H1 (cell line): ENCODE results near the gene TEAD4. TPM values are rescaled to one million over a fixed set of nuclear protein-coding genes. Genes with fewer than 3 reads are reported as not detected.

Experiments
- CTCF ChIA-PET: fragments of 300-600 bp; sonication (Branson Sonifier 250); formaldehyde crosslinking; loops from one replicate; lab custom pipeline; 2021; ENCODE audit not compliant: partially characterized antibody; lab: Charles Lee
- POLR2A ChIA-PET: fragments of 300-600 bp; sonication (Branson Sonifier 250); formaldehyde crosslinking; loops from one replicate; lab custom pipeline; 2021; ENCODE audit warnings: inconsistent platforms; ENCODE audit not compliant: partially characterized antibody; lab: Charles Lee
- DNase-seq, 2 experiments: peaks; one replicate each; pipeline versions ENCODE4 v3.0.0 to v3.0.0-alpha.2; 2010 to 2022; ENCODE audit warnings: low spot score in 2 of 2, low read depth in 1 of 2, mixed read lengths in 1 of 2
- FAIRE-seq: peaks from 2 replicates; lab custom pipeline; 2011; peaks lifted over from hg19 to GRCh38; lab: Jason Lieb, UNC
- H2AFZ ChIP-seq: 2 replicates; pipeline ENCODE4 v1.8.1; 2012; ENCODE audit warnings: low read length, inconsistent platforms
- H2AK5ac ChIP-seq: 2 replicates; pipeline ENCODE4 v1.6.1; 2013; ENCODE audit warnings: low read depth, low read length
- H2BK120ac ChIP-seq: replicated peaks from 2 replicates; pipeline ENCODE3; 2013; ENCODE audit warnings: low read depth, low read length, inconsistent platforms
- H2BK12ac ChIP-seq: 2 replicates; pipeline ENCODE4 v1.6.1; 2013; ENCODE audit warnings: low read depth, low read length
- H2BK15ac ChIP-seq: 2 replicates; pipeline ENCODE4 v1.6.1; 2013; ENCODE audit warnings: low read length
- H2BK20ac ChIP-seq: 2 replicates; pipeline ENCODE4 v1.6.1; 2013; ENCODE audit warnings: low read length
- H2BK5ac ChIP-seq: 2 replicates; pipeline ENCODE4 v1.6.1; 2013; ENCODE audit warnings: low read depth, low read length
- H3K14ac ChIP-seq: 2 replicates; pipeline ENCODE4 v1.6.1; 2013; ENCODE audit warnings: inconsistent platforms; ENCODE audit not compliant: insufficient read length
- H3K18ac ChIP-seq: 2 replicates; pipeline ENCODE4 v1.6.1; 2013; ENCODE audit warnings: low read length; ENCODE audit errors: extremely low read depth
- H3K23ac ChIP-seq: 2 replicates; pipeline ENCODE4 v1.6.1; 2013; ENCODE audit warnings: inconsistent platforms; ENCODE audit not compliant: insufficient read length
- H3K23me2 ChIP-seq: 2 replicates; pipeline ENCODE4 v1.6.1; 2013; ENCODE audit warnings: low read depth, low read length
- H3K27ac ChIP-seq: 2 replicates; pipeline ENCODE4 v1.6.1; 2011; ENCODE audit warnings: low read depth, low read length, inconsistent platforms
- H3K27me3 ChIP-seq, 4 experiments: replicated peaks in 1 of 4; 1 replicate in 1 of 4; 2 replicates in 3 of 4; pipeline versions ENCODE4 v1.6.1 to v1.8.1; 2011 to 2013; ENCODE audit warnings: low read length in 3 of 4, mild to moderate bottlenecking in 3 of 4, inconsistent platforms in 2 of 4, mixed read lengths in 2 of 4, moderate library complexity in 1 of 4; ENCODE audit not compliant: control insufficient read depth in 3 of 4, insufficient read depth in 3 of 4; ENCODE audit errors: extremely low read depth in 1 of 4
- H3K36me3 ChIP-seq, 4 experiments: 2 replicates each; pipeline versions ENCODE4 v1.6.1 to v1.8.1; 2011 to 2013; ENCODE audit warnings: mild to moderate bottlenecking in 4 of 4, low read length in 3 of 4, moderate library complexity in 2 of 4, control low read depth in 1 of 4, inconsistent platforms in 1 of 4; ENCODE audit not compliant: insufficient read depth in 4 of 4, control insufficient read depth in 2 of 4
- H3K4ac ChIP-seq: replicated peaks from 2 replicates; pipeline ENCODE3; 2013; ENCODE audit warnings: low read length, low read depth, mixed read lengths, inconsistent platforms; ENCODE audit not compliant: insufficient read length
- H3K4me1 ChIP-seq, 4 experiments: replicated peaks in 1 of 4; 1 replicate in 1 of 4; 2 replicates in 3 of 4; pipeline versions ENCODE4 v1.6.1 to v1.8.1; 2011 to 2013; ENCODE audit warnings: low read length in 3 of 4, inconsistent platforms in 2 of 4, mixed read lengths in 1 of 4; ENCODE audit not compliant: insufficient read depth in 4 of 4, control insufficient read depth in 3 of 4
- H3K4me2 ChIP-seq, 2 experiments: 2 replicates each; pipeline versions ENCODE4 v1.6.1 to v1.8.1; 2011 to 2013; ENCODE audit warnings: low read depth in 2 of 2, low read length in 2 of 2, control low read depth in 1 of 2, inconsistent platforms in 1 of 2, mild to moderate bottlenecking in 1 of 2; ENCODE audit not compliant: insufficient read depth in 1 of 2
- H3K4me3 ChIP-seq, 4 experiments: fragments of 200-600, 300-600 bp in 1 of 4; sonication (generic), shearing (Covaris generic), sonication (Bioruptor Twin) in 1 of 4; 2 replicates each; pipeline versions ENCODE4 v1.5.1 to v1.8.1; 2011 to 2016; ENCODE audit warnings: low read length in 4 of 4, low read depth in 3 of 4, control low read depth in 2 of 4, inconsistent platforms in 2 of 4, mild to moderate bottlenecking in 2 of 4, mixed read lengths in 1 of 4, moderate library complexity in 1 of 4; ENCODE audit not compliant: insufficient read depth in 2 of 4; ENCODE audit errors: extremely low read depth in 1 of 4
- H3K56ac ChIP-seq: replicated peaks from 2 replicates; pipeline ENCODE3; 2013; ENCODE audit warnings: low read depth, mild to moderate bottlenecking, mixed read lengths, low read length, inconsistent platforms; ENCODE audit not compliant: insufficient read length
- H3K79me1 ChIP-seq: 2 replicates; pipeline ENCODE4 v1.6.1; 2013; ENCODE audit warnings: low read depth, low read length, control low read depth
- H3K79me2 ChIP-seq, 2 experiments: 2 replicates each; pipeline versions ENCODE4 v1.6.1 to v1.8.1; 2012 to 2013; ENCODE audit warnings: low read length in 2 of 2, mild to moderate bottlenecking in 2 of 2, inconsistent platforms in 1 of 2; ENCODE audit not compliant: insufficient read depth in 2 of 2, control insufficient read depth in 1 of 2
- H3K9ac ChIP-seq, 4 experiments: replicated peaks in 1 of 4; 1 replicate in 1 of 4; 2 replicates in 3 of 4; pipeline versions ENCODE4 v1.6.1 to v1.8.1; 2011 to 2013; ENCODE audit warnings: low read depth in 3 of 4, low read length in 3 of 4, control low read depth in 2 of 4, mild to moderate bottlenecking in 2 of 4, moderate library complexity in 2 of 4, inconsistent platforms in 1 of 4; ENCODE audit errors: extremely low read depth in 1 of 4
- H3K9me3 ChIP-seq, 2 experiments: 2 replicates each; pipeline versions ENCODE4 v1.6.1 to v1.8.1; 2012 to 2013; ENCODE audit warnings: mild to moderate bottlenecking in 2 of 2, moderate library complexity in 2 of 2, control low read depth in 1 of 2, inconsistent platforms in 1 of 2, low read depth in 1 of 2, low read length in 1 of 2, mixed read lengths in 1 of 2; ENCODE audit not compliant: insufficient read depth in 2 of 2
- H4K20me1 ChIP-seq, 2 experiments: replicated peaks in 1 of 2; 2 replicates each; pipeline versions ENCODE3 to v1.8.1; 2011 to 2013; ENCODE audit warnings: inconsistent platforms in 2 of 2, low read length in 2 of 2, mild to moderate bottlenecking in 1 of 2; ENCODE audit not compliant: insufficient read depth in 2 of 2, control insufficient read depth in 1 of 2
- H4K5ac ChIP-seq: 2 replicates; pipeline ENCODE4 v1.6.1; 2013; ENCODE audit warnings: low read length, low read depth, mixed read lengths, inconsistent platforms; ENCODE audit not compliant: insufficient read length
- H4K8ac ChIP-seq: 2 replicates; pipeline ENCODE4 v1.8.0; 2013; ENCODE audit warnings: mild to moderate bottlenecking, moderate library complexity, low read length, inconsistent platforms; ENCODE audit not compliant: insufficient read depth; ENCODE audit errors: extremely low read depth
- H4K91ac ChIP-seq: replicated peaks from 2 replicates; pipeline ENCODE3; 2013; ENCODE audit warnings: low read length, mixed read lengths, inconsistent platforms; ENCODE audit not compliant: insufficient read length
- ATF3 ChIP-seq: IDR thresholded peaks from 2 replicates; pipeline ENCODE4 v1.6.1; 2011; ENCODE audit warnings: low read depth, mild to moderate bottlenecking, low read length; ENCODE audit not compliant: insufficient read depth
- CEBPB ChIP-seq: IDR thresholded peaks from 2 replicates; pipeline ENCODE4 v1.6.1; 2012; ENCODE audit warnings: low read depth, low read length
- FOSL1 ChIP-seq: IDR thresholded peaks from 2 replicates; pipeline ENCODE4 v1.6.1; 2011; ENCODE audit warnings: mild to moderate bottlenecking, low read depth, low read length, moderate library complexity; ENCODE audit not compliant: insufficient read depth
- GABPA ChIP-seq: IDR thresholded peaks from 2 replicates; pipeline ENCODE4 v1.6.1; 2011; ENCODE audit warnings: mild to moderate bottlenecking, low read length, moderate library complexity, borderline replicate concordance; ENCODE audit not compliant: insufficient read depth
- MAFK ChIP-seq: IDR thresholded peaks from 2 replicates; pipeline ENCODE4 v1.6.1; 2012; ENCODE audit warnings: low read depth, mild to moderate bottlenecking, improper control_type of control experiment, low read length
- NANOG ChIP-seq: IDR thresholded peaks from 2 replicates; pipeline ENCODE4 v1.6.1; 2011; ENCODE audit warnings: low read length, low read depth, mild to moderate bottlenecking, inconsistent platforms; ENCODE audit not compliant: insufficient read depth, poor library complexity, severe bottlenecking
- NRF1 ChIP-seq: IDR thresholded peaks from 2 replicates; pipeline ENCODE4 v1.6.1; 2011; ENCODE audit warnings: mild to moderate bottlenecking, low read depth, low read length, improper control_type of control experiment
- WGBS, 2 experiments: shearing (Covaris generic) in 1 of 2; methylation state at CpG; one replicate each; pipeline versions ENCODE4 v1.1.6 to v1.1.7; 2013 to 2015; ENCODE audit warnings: low lambda C conversion rate in 2 of 2, mixed read lengths in 2 of 2, inconsistent platforms in 1 of 2, low coverage in 1 of 2, missing lambda C conversion rate in 1 of 2; ENCODE audit not compliant: insufficient replicate concordance in 2 of 2, insufficient coverage in 1 of 2, insufficient read length in 1 of 2; ENCODE audit errors: extremely low coverage in 1 of 2, missing lambda C conversion rate in 1 of 2; 5-methylcytosine and 5-hydroxymethylcytosine counted together
- polyA plus RNA-seq, 7 experiments: library from polyadenylated mRNA; depleted of rRNA in 3 of 7; stranded (reverse) in 5 of 7; unstranded in 2 of 7; fragments of >200 nt in 5 of 7; fragments of 200-250 nt in 2 of 7; gene quantifications; 1 replicate in 5 of 7; 2 replicates in 1 of 7; 4 replicates in 1 of 7; pipeline versions ENCODE4 v1.2.1 to v1.2.3, GENCODE V29; 2011 to 2013; ENCODE audit warnings: missing spikeins in 2 of 7, mixed read lengths in 2 of 7
- total RNA-seq: library from RNA; stranded (reverse); fragmentation: NEBNext Ultra II Directional; extraction: Animal tissue kit (Norgen Biotek cat#: 25700); gene quantifications from 2 replicates; pipeline ENCODE4 v1.2.1, GENCODE V29; 2021

Gene TEAD4
- total and polyA plus RNA-seq, 2 of the 8 experiments (the other 6 are each of a cell fraction or from before 2014, with no cell fraction given): 56.7 to 116 TPM

DNA sequence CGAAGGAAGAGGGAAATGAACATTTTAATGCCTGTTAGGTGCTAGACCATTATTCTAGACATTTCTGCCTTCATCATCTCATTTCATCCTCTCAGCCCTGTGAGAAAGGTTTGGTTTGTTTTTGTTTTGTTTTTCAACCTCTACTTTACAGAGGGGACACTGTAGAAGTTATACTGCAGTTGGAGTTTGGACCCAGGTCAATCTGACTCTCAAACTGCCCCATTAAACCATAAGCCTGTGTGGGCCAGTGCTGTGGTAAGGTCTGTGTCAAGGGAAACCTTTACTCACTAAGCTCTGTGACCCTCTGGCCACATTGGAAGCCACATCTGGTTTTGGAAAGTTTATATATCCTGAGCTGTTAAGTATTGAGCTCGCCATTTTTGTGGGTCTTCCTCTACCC, 8.5 kb downstream of the TEAD4 start:
- no peak overlapping the region for H4K8ac ChIP-seq
- peaks cover 7% of the 10 kb centered on the region for H3K23me2 ChIP-seq
- peaks cover 25 to 91% of the 10 kb centered on the region in 2 experiments for H3K79me2 ChIP-seq
- CTCF ChIA-PET: interaction anchor here (0.8 to 1.1 kb wide), 2 partner anchors 12 to 67 kb away, joined by 3 read pairs; no protein-coding TSS in a partner anchor
- no peak overlapping the region for H3K27ac ChIP-seq
- DNase-seq (no peak), FAIRE-seq (no peak)
- H2AFZ ChIP-seq: no peak overlapping the region
- H4K20me1 ChIP-seq: peaks cover 6 to 17% of the 10 kb centered on the region in 2 experiments
- no peak overlapping the region for H4K5ac ChIP-seq
- no peak overlapping the region for H2BK120ac ChIP-seq
- H3K79me1 ChIP-seq: peaks cover 17% of the 10 kb centered on the region
- H2BK5ac ChIP-seq: no peak overlapping the region
- no peaks in the 10 kb centered on the region for H3K9me3 ChIP-seq
- no peak overlapping the region for H2BK20ac ChIP-seq
- 89% methylated on average over 2 of the region's 2 CpGs; no CpG with 5 or more reads in 1 of the 2 experiments for WGBS, 2 experiments
- H3K9ac ChIP-seq: no peak overlapping the region
- POLR2A ChIA-PET: interaction anchor here (0.9 to 1.5 kb wide), 2 partner anchors 9 to 16 kb away, joined by 3 to 4 read pairs; no protein-coding TSS in a partner anchor
- H2AK5ac ChIP-seq: no peak overlapping the region
- no peak overlapping the region for H2BK12ac ChIP-seq
- no peak overlapping the region for H3K4me3 ChIP-seq
- peaks cover 0 to 11% (median 0%) of the 10 kb centered on the region in 4 experiments; a peak in 3 of 8 replicates for H3K36me3 ChIP-seq
- H3K18ac ChIP-seq: no peak overlapping the region
- no peak for TF ChIP-seq GABPA
- TF ChIP-seq FOSL1: no peak
- no peak for TF ChIP-seq CEBPB
- TF ChIP-seq NANOG: no peak
- TF ChIP-seq NRF1: no peak
- TF ChIP-seq ATF3: no peak
- TF ChIP-seq MAFK: no peak
- H2BK15ac ChIP-seq: no peak overlapping the region
- no peak overlapping the region for H3K4ac ChIP-seq
- H4K91ac ChIP-seq: no peak overlapping the region
- no peak overlapping the region for H3K14ac ChIP-seq
- H3K4me1 ChIP-seq: peaks cover 3 to 21% (median 16%) of the 10 kb centered on the region in 4 experiments
- no peak overlapping the region for H3K4me2 ChIP-seq
- no peaks in the 10 kb centered on the region for H3K27me3 ChIP-seq
- H3K56ac ChIP-seq: no peak overlapping the region
- H3K23ac ChIP-seq: no peak overlapping the region
